Astrocyte (in vitro differentiated cells and primary cell): Measurements from ENCODE around the gene AGBL5.

Experiments
- EZH2 ChIP-seq: IDR thresholded peaks from 2 replicates; pipeline ENCODE4 v1.6.1; 2012; ENCODE audit warnings: mild to moderate bottlenecking, low read length, inconsistent platforms; ENCODE audit not compliant: insufficient read depth
- TF ChIP-seq, protein P1 (sequence below): IDR thresholded peaks from 2 replicates; pipeline ENCODE4 v1.5.1; 2011; ENCODE audit warnings: low read depth, mild to moderate bottlenecking, inconsistent platforms, low read length, moderate library complexity; ENCODE audit not compliant: insufficient read depth

DNA sequence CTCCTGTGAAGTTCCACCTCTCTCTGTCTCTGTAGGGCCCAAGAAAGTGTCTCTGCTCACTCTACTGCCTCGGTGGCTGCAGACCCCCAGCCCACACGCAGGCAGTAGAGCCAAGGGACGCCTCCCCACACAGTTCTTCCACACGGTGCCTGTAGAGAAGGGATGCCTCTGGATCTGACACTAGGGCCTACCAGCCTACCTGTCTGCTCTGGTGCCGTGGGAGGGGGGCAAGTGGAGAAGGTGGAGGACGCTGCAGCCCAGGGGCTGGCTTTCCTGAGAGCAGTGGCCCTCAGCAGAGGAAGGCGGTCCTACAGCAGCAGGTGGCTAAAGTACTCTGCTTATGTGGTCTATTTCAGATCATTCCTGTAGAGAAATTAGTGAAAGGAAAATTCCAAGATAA lies 27.7 kb upstream of the AGBL5 start:
- TF ChIP-seq EZH2 = no peak
- TF ChIP-seq, protein P1, sequence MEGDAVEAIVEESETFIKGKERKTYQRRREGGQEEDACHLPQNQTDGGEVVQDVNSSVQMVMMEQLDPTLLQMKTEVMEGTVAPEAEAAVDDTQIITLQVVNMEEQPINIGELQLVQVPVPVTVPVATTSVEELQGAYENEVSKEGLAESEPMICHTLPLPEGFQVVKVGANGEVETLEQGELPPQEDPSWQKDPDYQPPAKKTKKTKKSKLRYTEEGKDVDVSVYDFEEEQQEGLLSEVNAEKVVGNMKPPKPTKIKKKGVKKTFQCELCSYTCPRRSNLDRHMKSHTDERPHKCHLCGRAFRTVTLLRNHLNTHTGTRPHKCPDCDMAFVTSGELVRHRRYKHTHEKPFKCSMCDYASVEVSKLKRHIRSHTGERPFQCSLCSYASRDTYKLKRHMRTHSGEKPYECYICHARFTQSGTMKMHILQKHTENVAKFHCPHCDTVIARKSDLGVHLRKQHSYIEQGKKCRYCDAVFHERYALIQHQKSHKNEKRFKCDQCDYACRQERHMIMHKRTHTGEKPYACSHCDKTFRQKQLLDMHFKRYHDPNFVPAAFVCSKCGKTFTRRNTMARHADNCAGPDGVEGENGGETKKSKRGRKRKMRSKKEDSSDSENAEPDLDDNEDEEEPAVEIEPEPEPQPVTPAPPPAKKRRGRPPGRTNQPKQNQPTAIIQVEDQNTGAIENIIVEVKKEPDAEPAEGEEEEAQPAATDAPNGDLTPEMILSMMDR = no peak
